ENCODE measurements around the gene GABPB2.
"Not testable (repeated sequence)": the region's sequence is repeated elsewhere in the genome, so short reads cannot be mapped to it uniquely, and the experiment has no call there.

The GABPB2 gene

GRCh38 chr1:151060007-151060656, 10.4 kb upstream of the GABPB2 start, which contains the start of gene MLLT11:
MLLT11 (plus strand) TSS chr1:151060397; CDS start chr1:151067225, 6,828 bp downstream.
- DNase-seq: peak; percentile 71

GRCh38 chr1:151060657-151061421, 9.7 kb upstream of the GABPB2 start:
- DNase-seq: no peak

- DNase-seq: no peak
Measured at GRCh38 chr1:151061704-151062103, 8.9 kb upstream of the GABPB2 start.

- no peak for DNase-seq
Measured at GRCh38 chr1:151062741-151063371, 7.7 kb upstream of the GABPB2 start.

- DNase-seq: no peak
Measured at GRCh38 chr1:151065089-151065645, 5.4 kb upstream of the GABPB2 start.

- no peak for DNase-seq
Measured at GRCh38 chr1:151067185-151067584, 3.4 kb upstream of the GABPB2 start.

GRCh38 chr1:151069103-151069486, 1.5 kb upstream of the GABPB2 start:
- no peak for DNase-seq

- DNase-seq: no peak
Measured at GRCh38 chr1:151072224-151072623, 1.7 kb downstream of the GABPB2 start.

- DNase-seq: no peak
Measured at GRCh38 chr1:151085953-151086559, 15.5 kb downstream of the GABPB2 start.

GRCh38 chr1:151097426-151097825, 26.9 kb downstream of the GABPB2 start:
- not testable (repeated sequence) for DNase-seq

GRCh38 chr1:151098126-151098525, 27.6 kb downstream of the GABPB2 start:
- DNase-seq: no peak

- no peak for DNase-seq
Measured at GRCh38 chr1:151104630-151105029, 34.1 kb downstream of the GABPB2 start.

- DNase-seq: no peak
Measured at GRCh38 chr1:151106894-151107293, 36.3 kb downstream of the GABPB2 start.

- no peak for DNase-seq
Measured at GRCh38 chr1:151108331-151108730, 37.8 kb downstream of the GABPB2 start.

GRCh38 chr1:151113877-151114276, 43.3 kb downstream of the GABPB2 start:
- DNase-seq: no peak

GRCh38 chr1:151124763-151125403, 54.3 kb downstream of the GABPB2 start:
- peak; percentile 21 for DNase-seq

GRCh38 chr1:151128800-151129199, 58.2 kb downstream of the GABPB2 start:
- peak; percentile 26 for DNase-seq

- peak; percentile 91 for DNase-seq
Measured at GRCh38 chr1:151130987-151131586, 60.5 kb downstream of the GABPB2 start.

GRCh38 chr1:151131701-151132334, 61.3 kb downstream of the GABPB2 start:
- no peak for DNase-seq

GRCh38 chr1:151132335-151133017, 61.9 kb downstream of the GABPB2 start:
- DNase-seq: no peak
